ENCODE results near the gene MRPL55.

MRPL55 gene

GRCh38 chr1:228147151-228147693 is 38.1 kb upstream of the MRPL55 start:
- DNase-seq, result no peak

GRCh38 chr1:228146417-228147150 is 37.5 kb upstream of the MRPL55 start:
- no peak for DNase-seq

- no peak for DNase-seq
Observed at GRCh38 chr1:228145463-228146416, 36.6 kb upstream of the MRPL55 start.

- DNase-seq, result no peak
Observed at GRCh38 chr1:228144993-228145343, 35.9 kb upstream of the MRPL55 start.

GRCh38 chr1:228144193-228144992 is 35.3 kb upstream of the MRPL55 start:
- no peak for DNase-seq

- DNase-seq, result no peak
Observed at GRCh38 chr1:228143480-228144192, 34.5 kb upstream of the MRPL55 start.

GRCh38 chr1:228142701-228143136 is 33.6 kb upstream of the MRPL55 start:
- no peak for DNase-seq

- no peak for DNase-seq
Observed at GRCh38 chr1:228142155-228142691, 33.1 kb upstream of the MRPL55 start.

GRCh38 chr1:228141226-228142044 is 32.3 kb upstream of the MRPL55 start:
- no peak for DNase-seq

GRCh38 chr1:228140724-228141225 is 31.7 kb upstream of the MRPL55 start:
- no peak for DNase-seq

- DNase-seq, result peak; percentile 99
Observed at GRCh38 chr1:228139931-228140723, 31.0 kb upstream of the MRPL55 start, which contains the start of gene GUK1. Gene GUK1 (plus strand): TSS chr1:228140279. CDS start chr1:228140303, 24 bp downstream.

- no peak for DNase-seq
Observed at GRCh38 chr1:228139406-228139930, 30.4 kb upstream of the MRPL55 start.

- no peak for DNase-seq
Observed at GRCh38 chr1:228136901-228137300, 27.8 kb upstream of the MRPL55 start.

GRCh38 chr1:228134591-228134990 is 25.5 kb upstream of the MRPL55 start:
- DNase-seq, result no peak

GRCh38 chr1:228131766-228132165 is 22.7 kb upstream of the MRPL55 start:
- DNase-seq, result no peak

- DNase-seq, result no peak
Observed at GRCh38 chr1:228125185-228125584, 16.1 kb upstream of the MRPL55 start.

GRCh38 chr1:228123505-228123904 is 14.4 kb upstream of the MRPL55 start:
- DNase-seq, result no peak

- no peak for DNase-seq
Observed at GRCh38 chr1:228122921-228123441, 13.9 kb upstream of the MRPL55 start.

- DNase-seq, result no peak
Observed at GRCh38 chr1:228120857-228121489, 11.9 kb upstream of the MRPL55 start.
